WTC11 (cell line): Measurements from ENCODE around the gene APOF. TPM values are rescaled to one million over a fixed set of nuclear protein-coding genes. Genes with fewer than 3 reads are reported as not detected.
A peak's percentile ranks its signal among the peaks of the same experiment; 100 is the strongest.

ENCODE experiments used
- ATAC-seq: fragments of 200-7000 bp; cut with Tn5 transposase; 2 replicates; pipeline ENCODE4 v1.10.0; 2021; ENCODE audit warnings: mild to moderate bottlenecking, moderate library complexity
- CTCF ChIA-PET: fragments of 300-600 bp; sonication (Branson Sonifier 250); formaldehyde crosslinking; loops from one replicate; lab custom pipeline; 2021; ENCODE audit warnings: antibody characterized with exemption; lab: Charles Lee
- POLR2A ChIA-PET: fragments of 350-600 bp; sonication (Branson Sonifier 250); formaldehyde crosslinking; loops from one replicate; lab custom pipeline; 2021; ENCODE audit warnings: antibody characterized with exemption; lab: Charles Lee
- DNase-seq: peaks from one replicate; pipeline ENCODE4 v3.0.0; 2021; ENCODE audit warnings: low spot score
- H3K27ac Mint-ChIP-seq: 2 replicates; pipeline ENCODE4 v1.8.0; 2021; ENCODE audit warnings: mixed read lengths
- H3K27me3 Mint-ChIP-seq: 2 replicates; pipeline ENCODE4 v1.8.0; 2021; ENCODE audit warnings: low read depth, mild to moderate bottlenecking, moderate library complexity, mixed read lengths
- H3K36me3 Mint-ChIP-seq: 2 replicates; pipeline ENCODE4 v1.8.0; 2021; ENCODE audit warnings: mixed read lengths
- H3K4me1 Mint-ChIP-seq: 2 replicates; pipeline ENCODE4 v1.8.0; 2022; ENCODE audit warnings: mixed read lengths
- H3K4me3 Mint-ChIP-seq: 2 replicates; pipeline ENCODE4 v1.8.0; 2021; ENCODE audit warnings: mild to moderate bottlenecking, moderate library complexity, mixed read lengths
- H3K9me3 Mint-ChIP-seq: 2 replicates; pipeline ENCODE4 v1.8.0; 2021; ENCODE audit warnings: mixed read lengths
- ATF2 ChIP-seq: sonication (generic); formaldehyde crosslinking; IDR thresholded peaks from 2 replicates; pipeline ENCODE4 v1.8.1; 2022; ENCODE audit warnings: low read depth, missing genetic modification reagents, borderline replicate concordance
- ATF3 ChIP-seq: sonication (generic); formaldehyde crosslinking; conservative IDR thresholded peaks from 2 replicates; pipeline ENCODE4 v1.8.1; 2022; ENCODE audit warnings: mild to moderate bottlenecking, missing genetic modification reagents
- CDX4 ChIP-seq: fragments of 250-450 bp; sonication (Bioruptor Pico); IDR thresholded peaks from 2 replicates; pipeline ENCODE4 v1.9.0; 2021; ENCODE audit warnings: moderate library complexity, mild to moderate bottlenecking, inconsistent platforms, borderline replicate concordance
- CTCF ChIP-seq: fragments of 200-600 bp; IDR thresholded peaks from 2 replicates; pipeline ENCODE4 v1.8.0; 2022; ENCODE audit warnings: antibody characterized with exemption
- E2F5 ChIP-seq: sonication (generic); formaldehyde crosslinking; IDR thresholded peaks from 2 replicates; pipeline ENCODE4 v1.8.1; 2022; ENCODE audit warnings: mild to moderate bottlenecking, moderate library complexity, missing genetic modification reagents
- FOXJ3 ChIP-seq: sonication (generic); formaldehyde crosslinking; IDR thresholded peaks from 2 replicates; pipeline ENCODE4 v1.9.0; 2021; ENCODE audit warnings: missing genetic modification reagents, mild to moderate bottlenecking, borderline replicate concordance
- GABPB1 ChIP-seq: sonication (generic); formaldehyde crosslinking; IDR thresholded peaks from 2 replicates; pipeline ENCODE4 v1.8.1; 2023; ENCODE audit warnings: mild to moderate bottlenecking, missing genetic modification reagents
- GRHL2 ChIP-seq: fragments of 250-450 bp; sonication (Bioruptor Pico); IDR thresholded peaks from 2 replicates; pipeline ENCODE4 v1.8.0; 2022; ENCODE audit warnings: mild to moderate bottlenecking, moderate library complexity; ENCODE audit not compliant: insufficient replicate concordance, severe bottlenecking
- GTF2I ChIP-seq: fragments of 250-450 bp; sonication (Bioruptor Pico); conservative IDR thresholded peaks from 2 replicates; pipeline ENCODE4 v1.4.0; 2021; ENCODE audit warnings: mild to moderate bottlenecking
- HMGA2 ChIP-seq: fragments of 250-450 bp; sonication (Bioruptor Pico); IDR thresholded peaks from 2 replicates; pipeline ENCODE4 v1.4.0; 2021; ENCODE audit warnings: mild to moderate bottlenecking, moderate library complexity
- HMGXB4 ChIP-seq: sonication (generic); formaldehyde crosslinking; IDR thresholded peaks from 2 replicates; pipeline ENCODE4 v1.8.1; 2023; ENCODE audit warnings: mild to moderate bottlenecking, moderate library complexity, missing genetic modification reagents
- IRF2 ChIP-seq: sonication (generic); formaldehyde crosslinking; IDR thresholded peaks from 2 replicates; pipeline ENCODE4 v1.8.0; 2022; ENCODE audit warnings: low read depth, missing genetic modification reagents, borderline replicate concordance
- JAZF1 ChIP-seq: fragments of 250-450 bp; sonication (Bioruptor Pico); IDR thresholded peaks from 2 replicates; pipeline ENCODE4 v1.9.0; 2021; ENCODE audit warnings: moderate library complexity, mild to moderate bottlenecking, inconsistent platforms
- MXD4 ChIP-seq: fragments of 250-450 bp; sonication (Bioruptor Pico); IDR thresholded peaks from 2 replicates; pipeline ENCODE4 v1.8.0; 2021; ENCODE audit warnings: mild to moderate bottlenecking, moderate library complexity, borderline replicate concordance
- NR2C2 ChIP-seq: sonication (generic); formaldehyde crosslinking; IDR thresholded peaks from 2 replicates; pipeline ENCODE4 v1.8.0; 2022; ENCODE audit warnings: mild to moderate bottlenecking, missing genetic modification reagents
- NR3C1 ChIP-seq: sonication (generic); formaldehyde crosslinking; conservative IDR thresholded peaks from 2 replicates; pipeline ENCODE4 v1.8.1; 2023; ENCODE audit warnings: low read depth, mild to moderate bottlenecking, missing genetic modification reagents
- PREB ChIP-seq: sonication (generic); formaldehyde crosslinking; IDR thresholded peaks from 2 replicates; pipeline ENCODE4 v1.8.1; 2022; ENCODE audit warnings: mild to moderate bottlenecking, missing genetic modification reagents, moderate library complexity, borderline replicate concordance
- PRRX2 ChIP-seq: fragments of 250-450 bp; sonication (Bioruptor Pico); IDR thresholded peaks from 2 replicates; pipeline ENCODE4 v1.8.0; 2021; ENCODE audit warnings: mild to moderate bottlenecking
- SMAD3 ChIP-seq: sonication (generic); formaldehyde crosslinking; IDR thresholded peaks from 2 replicates; pipeline ENCODE4 v1.8.0; 2022; ENCODE audit warnings: missing genetic modification reagents, mild to moderate bottlenecking, borderline replicate concordance
- TEAD1 ChIP-seq: sonication (generic); formaldehyde crosslinking; IDR thresholded peaks from 2 replicates; pipeline ENCODE4 v1.8.0; 2022; ENCODE audit warnings: mild to moderate bottlenecking, missing genetic modification reagents
- TEAD4 ChIP-seq: sonication (generic); formaldehyde crosslinking; IDR thresholded peaks from 2 replicates; pipeline ENCODE4 v1.8.0; 2022; ENCODE audit warnings: mild to moderate bottlenecking, missing genetic modification reagents
- ZMAT4 ChIP-seq: fragments of 250-450 bp; sonication (Bioruptor Pico); IDR thresholded peaks from 2 replicates; pipeline ENCODE4 v1.9.0; 2021; ENCODE audit warnings: mild to moderate bottlenecking
- ZNF138 ChIP-seq: sonication (generic); formaldehyde crosslinking; conservative IDR thresholded peaks from 2 replicates; pipeline ENCODE4 v1.8.1; 2022; ENCODE audit warnings: mild to moderate bottlenecking, moderate library complexity, missing genetic modification reagents
- ZNF219 ChIP-seq: sonication (generic); formaldehyde crosslinking; IDR thresholded peaks from 2 replicates; pipeline ENCODE4 v1.8.0; 2023; ENCODE audit warnings: missing genetic modification reagents, mild to moderate bottlenecking, borderline replicate concordance
- total RNA-seq: library from RNA; stranded (reverse); gene quantifications from 3 replicates; pipeline ENCODE4 v1.2.3, GENCODE V29; 2021

The APOF gene
- total RNA-seq, 1 experiment from 2014 or later, result not detected

GRCh38 chr12:56332512-56333196, 30.0 kb downstream of the APOF start (continued):
- TF ChIP-seq PREB (CRISPR knock-in tag), result no peak
- no peak for TF ChIP-seq TEAD4
- no peak for TF ChIP-seq ZNF138 (CRISPR knock-in tag)
- no peak for TF ChIP-seq NR2C2 (CRISPR knock-in tag)
- no peak for TF ChIP-seq SMAD3 (CRISPR knock-in tag)

GRCh38 chr12:56330936-56331490, 31.6 kb downstream of the APOF start:
- CTCF ChIA-PET, result no interaction called here
- H3K27ac Mint-ChIP-seq, result peak overlapping the region; percentile 0; the same call in 1 of the 2 replicates
- DNase-seq, result no peak
- no peaks in the 10 kb centered on the region for H3K9me3 Mint-ChIP-seq
- no peak for TF ChIP-seq CTCF
- TF ChIP-seq CDX4 (CRISPR knock-in tag), result no peak
- no peak for TF ChIP-seq ATF2 (CRISPR knock-in tag)
- TF ChIP-seq GABPB1, result no peak
- no peak for TF ChIP-seq ZNF138 (CRISPR knock-in tag)
- TF ChIP-seq JAZF1 (CRISPR knock-in tag), result no peak
- no peak for TF ChIP-seq NR3C1 (CRISPR knock-in tag)
- TF ChIP-seq IRF2 (CRISPR knock-in tag), result no peak
- TF ChIP-seq TEAD4, result no peak
- TF ChIP-seq, all 79 proteins: peak for 0
- H3K36me3 Mint-ChIP-seq, result peaks cover 10% of the 10 kb centered on the region; the same call in 1 of the 2 replicates
- POLR2A ChIA-PET, result interaction anchor here (0.9 kb wide), 1 partner anchor 78 kb away, joined by 5 read pairs; no protein-coding TSS in a partner anchor
- no peaks in the 10 kb centered on the region for H3K27me3 Mint-ChIP-seq
- H3K4me1 Mint-ChIP-seq, result peaks cover 14% of the 10 kb centered on the region
- H3K4me3 Mint-ChIP-seq, result no peak overlapping the region
- ATAC-seq, result no peak

GRCh38 chr12:56326533-56326932, 36.1 kb downstream of the APOF start:
- Mint-ChIP-seq H3K27me3 (no peaks in the 10 kb centered on the region), H3K4me3 (no peak overlapping the region), H3K36me3 (peaks cover 39% of the 10 kb centered on the region), H3K4me1 (no peaks in the 10 kb centered on the region), H3K27ac (no peak overlapping the region), H3K9me3 (no peaks in the 10 kb centered on the region)
- POLR2A ChIA-PET, result no interaction called here
- CTCF ChIA-PET, result no interaction called here
- ATAC-seq, result no peak
- DNase-seq, result no peak
- TF ChIP-seq MXD4 (CRISPR knock-in tag) (no peak), GRHL2 (no peak), ATF3 (CRISPR knock-in tag) (no peak), ZMAT4 (CRISPR knock-in tag) (no peak), ZNF219 (CRISPR knock-in tag) (no peak), HMGXB4 (CRISPR knock-in tag) (no peak), SMAD3 (CRISPR knock-in tag) (no peak), FOXJ3 (CRISPR knock-in tag) (no peak), HMGA2 (no peak), E2F5 (CRISPR knock-in tag) (no peak), PRRX2 (CRISPR knock-in tag) (no peak), GTF2I (no peak), TEAD1 (CRISPR knock-in tag) (no peak)
